HepG2 (cell line): ENCODE data around the gene ACSL1. TPM values are rescaled to one million over a fixed set of nuclear protein-coding genes. Genes with fewer than 3 reads are reported as not detected.

Experiments
- AHDC1 ChIP-seq: sonication (generic); formaldehyde crosslinking; IDR thresholded peaks from 2 replicates; pipeline ENCODE4 v1.5.1; 2020; ENCODE audit warnings: mild to moderate bottlenecking, missing genetic modification reagents, borderline replicate concordance
- BCL6 ChIP-seq: IDR thresholded peaks from 2 replicates; pipeline ENCODE4 v1.6.1; 2016; ENCODE audit warnings: missing genetic modification reagents, missing compliant biosample characterization
- CEBPB ChIP-seq: IDR thresholded peaks from 2 replicates; pipeline ENCODE4 v1.6.1; 2011; ENCODE audit warnings: low read depth, low read length, improper control_type of control experiment, borderline replicate concordance
- CEBPG ChIP-seq: IDR thresholded peaks from 2 replicates; pipeline ENCODE4 v1.6.1; 2016
- NCOA2 ChIP-seq: sonication (generic); formaldehyde crosslinking; IDR thresholded peaks from 2 replicates; pipeline ENCODE4 v1.8.0; 2022; ENCODE audit warnings: inconsistent platforms
- RARA ChIP-seq: IDR thresholded peaks from 2 replicates; pipeline ENCODE4 v1.6.1; 2016; ENCODE audit warnings: missing genetic modification reagents, missing compliant biosample characterization
- RCOR2 ChIP-seq: IDR thresholded peaks from 2 replicates; pipeline ENCODE4 v1.6.1; 2016; ENCODE audit warnings: missing biosample characterization, missing genetic modification reagents
- SOX13 ChIP-seq, 3 experiments: fragments of 450-650 bp in 1 of 3; sonication (generic) in 1 of 3; formaldehyde crosslinking in 1 of 3; IDR thresholded peaks in 2 of 3; conservative IDR thresholded peaks in 1 of 3; 2 replicates each; pipeline versions ENCODE4 v1.5.0 to v1.6.1; 2016 to 2020; ENCODE audit warnings: antibody characterized with exemption in 1 of 3, mild to moderate bottlenecking in 1 of 3, missing compliant biosample characterization in 1 of 3, missing genetic modification reagents in 1 of 3, moderate library complexity in 1 of 3
- SOX6 ChIP-seq, 2 experiments: fragments of 450-650 bp in 1 of 2; sonication (generic) in 1 of 2; formaldehyde crosslinking in 1 of 2; IDR thresholded peaks; 2 replicates each; pipeline versions ENCODE4 v1.4.0 to v1.6.1; 2017 to 2020; ENCODE audit warnings: antibody characterized with exemption in 1 of 2, mild to moderate bottlenecking in 1 of 2, missing genetic modification reagents in 1 of 2
- UBTF ChIP-seq: sonication (generic); formaldehyde crosslinking; IDR thresholded peaks from 2 replicates; pipeline ENCODE4 v1.4.0; 2020; ENCODE audit warnings: mild to moderate bottlenecking, missing genetic modification reagents
- ZNF235 ChIP-seq: sonication (generic); formaldehyde crosslinking; IDR thresholded peaks from 2 replicates; pipeline ENCODE4 v1.8.1; 2023; ENCODE audit warnings: mild to moderate bottlenecking, missing genetic modification reagents, borderline replicate concordance
- ZNF513 ChIP-seq: sonication (generic); formaldehyde crosslinking; conservative IDR thresholded peaks from 2 replicates; pipeline ENCODE4 v1.5.0; 2020; ENCODE audit warnings: missing genetic modification reagents
- polyA plus RNA-seq, 8 experiments: library from polyadenylated mRNA; depleted of rRNA in 3 of 8; stranded (reverse) in 7 of 8; unstranded in 1 of 8; fragments of >200 nt; fragmentation: Illumina TruSeq in 4 of 8; extraction: Trizol in 4 of 8; gene quantifications; 2 replicates each; pipeline versions ENCODE4 v1.2.1 to v1.2.3, GENCODE V29; 2011 to 2016; ENCODE audit warnings: low read depth in 4 of 8, missing spikeins in 1 of 8, mixed read lengths in 1 of 8; ENCODE audit not compliant: insufficient read depth in 1 of 8
- total RNA-seq, 5 experiments: library from RNA; depleted of rRNA; stranded (reverse); fragments of >200 nt; fragmentation: Illumina TruSeq; extraction: Trizol; gene quantifications; 2 replicates each; pipeline ENCODE4 v1.2.3, GENCODE V29; 2016; ENCODE audit warnings: low read depth in 1 of 5
- TF ChIP-seq, protein P1 (sequence below): IDR thresholded peaks from 2 replicates; pipeline ENCODE4 v1.6.1; 2012; ENCODE audit warnings: low read depth, low read length, improper control_type of control experiment

Gene ACSL1
- total and polyA plus RNA-seq, 2 of the 13 experiments (the other 11 are each of a cell fraction or from before 2014, with no cell fraction given), result 10.0 to 29.8 TPM

DNA sequence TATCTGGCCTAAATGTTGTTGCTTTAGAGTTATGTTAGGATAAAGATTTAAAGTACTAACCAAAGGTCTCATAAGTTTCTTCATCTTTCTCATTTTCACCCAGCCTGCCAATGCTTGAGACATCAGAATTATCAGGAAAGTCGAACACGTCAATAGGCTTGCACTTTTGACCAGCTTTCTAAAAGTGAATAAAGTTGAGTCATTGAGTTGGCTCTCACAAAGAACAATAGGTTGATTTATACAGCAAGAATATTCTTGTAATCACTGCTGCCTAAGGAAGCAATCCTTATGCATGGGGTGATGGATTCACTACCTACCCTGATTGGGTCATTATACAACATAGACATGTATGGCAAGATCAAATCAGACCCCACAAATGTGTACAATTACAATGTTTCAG, 96.9 kb downstream of the ACSL1 start (continued):
- TF ChIP-seq ZNF513 (CRISPR knock-in tag) (no peak), RCOR2 (CRISPR knock-in tag) (0 out of 2 replicates have a peak, but pooled peaks have one; percentile 28), SOX13 (IDR thresholded peaks at IDR 0.05) (no peak), SOX13 (CRISPR knock-in tag; conservative IDR thresholded peaks at IDR 0.05 in 1 of 2, IDR thresholded peaks at IDR 0.05 in 1 of 2) (peak in 1 of 2 experiments; percentile 78; a peak in 2 of 4 replicates), ZNF235 (CRISPR knock-in tag) (no peak), AHDC1 (CRISPR knock-in tag) (no peak), CEBPG (CRISPR knock-in tag) (peak; percentile 20; the same call in 1 of the 2 replicates), CEBPB (0 out of 2 replicates have a peak, but pooled peaks have one; percentile 7), SOX6 (IDR thresholded peaks at IDR 0.05) (no peak), SOX6 (CRISPR knock-in tag; IDR thresholded peaks at IDR 0.05) (peak; percentile 55; the same call in 1 of the 2 replicates), BCL6 (CRISPR knock-in tag) (peak; percentile 40; the same call in 1 of the 2 replicates), NCOA2 (CRISPR knock-in tag) (peak; percentile 23; the same call in 1 of the 2 replicates), UBTF (CRISPR knock-in tag) (no peak), RARA (CRISPR knock-in tag) (peak; percentile 52)
- TF ChIP-seq, protein P1, sequence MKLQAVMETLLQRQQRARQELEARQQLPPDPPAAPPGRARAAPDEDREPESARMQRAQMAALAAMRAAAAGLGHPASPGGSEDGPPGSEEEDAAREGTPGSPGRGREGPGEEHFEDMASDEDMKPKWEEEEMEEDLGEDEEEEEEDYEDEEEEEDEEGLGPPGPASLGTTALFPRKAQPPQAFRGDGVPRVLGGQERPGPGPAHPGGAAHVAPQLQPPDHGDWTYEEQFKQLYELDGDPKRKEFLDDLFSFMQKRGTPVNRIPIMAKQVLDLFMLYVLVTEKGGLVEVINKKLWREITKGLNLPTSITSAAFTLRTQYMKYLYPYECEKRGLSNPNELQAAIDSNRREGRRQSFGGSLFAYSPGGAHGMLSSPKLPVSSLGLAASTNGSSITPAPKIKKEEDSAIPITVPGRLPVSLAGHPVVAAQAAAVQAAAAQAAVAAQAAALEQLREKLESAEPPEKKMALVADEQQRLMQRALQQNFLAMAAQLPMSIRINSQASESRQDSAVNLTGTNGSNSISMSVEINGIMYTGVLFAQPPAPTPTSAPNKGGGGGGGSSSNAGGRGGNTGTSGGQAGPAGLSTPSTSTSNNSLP, result peak; percentile 47
